ENCODE data around the gene ZBTB38.
A peak's percentile ranks its signal among the peaks of the same experiment; 100 is the strongest.

Gene ZBTB38

GRCh38 chr3:141370065-141370533 lies 1.8 kb downstream of the ZBTB38 start:
- no peaks in the 10 kb centered on the region for H3K27me3 ChIP-seq (ENCODE audit: insufficient read depth, low read length)
- no peak overlapping the region for H2AK5ac ChIP-seq (ENCODE audit: low read length)
- peak; percentile 42 to 76 for DNase-seq
- no peak overlapping the region for H2BK5ac ChIP-seq (ENCODE audit: low read depth, low read length, poor library complexity)
- no peak overlapping the region for H3K14ac ChIP-seq (ENCODE audit: low read length)
- no peak overlapping the region for H3K18ac ChIP-seq (ENCODE audit: low read length)
- no CpG with 5 or more reads among the region's 2 CpGs for WGBS (ENCODE audit: extremely low coverage, insufficient coverage, insufficient read length)
- no peak overlapping the region for H3K27ac ChIP-seq (ENCODE audit: low read depth, low read length)
- H3K23ac ChIP-seq (ENCODE audit: low read length), result no peak overlapping the region
- H3K9ac ChIP-seq (ENCODE audit: low read length), result no peak overlapping the region
- H3K36me3 ChIP-seq (ENCODE audit: control insufficient read depth in 1 of 2, insufficient read depth in 2 of 2, low read length in 2 of 2), result peaks cover 0 to 2% of the 10 kb centered on the region in 2 experiments
- H2BK120ac ChIP-seq (ENCODE audit: insufficient read depth, low read length, poor library complexity), result no peak overlapping the region
- H2AFZ ChIP-seq (ENCODE audit: insufficient read depth, low read length, poor library complexity), result no peak overlapping the region
- H4K8ac ChIP-seq (ENCODE audit: low read depth, low read length), result no peak overlapping the region
- H3K4me2 ChIP-seq (ENCODE audit: low read length), result no peak overlapping the region
- no peak overlapping the region for H3K4me3 ChIP-seq (ENCODE audit: low read depth, low read length)
- peaks cover 7% of the 10 kb centered on the region for H3K79me2 ChIP-seq (ENCODE audit: control insufficient read depth, insufficient read depth, low read length, poor library complexity)
- H3K79me1 ChIP-seq (ENCODE audit: low read length), result peaks cover 23% of the 10 kb centered on the region
- H3K4ac ChIP-seq (ENCODE audit: low read depth, low read length), result no peak overlapping the region
- peaks cover 21 to 24% of the 10 kb centered on the region in 2 experiments for H3K4me1 ChIP-seq (ENCODE audit: control insufficient read depth in 1 of 2, insufficient read depth in 2 of 2, low read length in 2 of 2)
- H3K9me3 ChIP-seq (ENCODE audit: insufficient read depth, low read depth, low read length), result no peaks in the 10 kb centered on the region
- H4K12ac ChIP-seq (ENCODE audit: low read depth, low read length), result no peak overlapping the region
- H4K91ac ChIP-seq (ENCODE audit: low read depth, low read length), result no peak overlapping the region
- no peak overlapping the region for H2BK12ac ChIP-seq (ENCODE audit: low read length)

GRCh38 chr3:141371882-141372281 lies 3.6 kb downstream of the ZBTB38 start:
- H3K79me2 ChIP-seq (ENCODE audit: control insufficient read depth, insufficient read depth, low read length, poor library complexity), result peaks cover 7% of the 10 kb centered on the region
- H4K8ac ChIP-seq (ENCODE audit: low read depth, low read length), result no peak overlapping the region
- H3K4me3 ChIP-seq (ENCODE audit: low read depth, low read length), result no peak overlapping the region
- H2AK5ac ChIP-seq (ENCODE audit: low read length), result no peak overlapping the region
- no peak overlapping the region for H2BK12ac ChIP-seq (ENCODE audit: low read length)
- peaks cover 9 to 13% of the 10 kb centered on the region in 2 experiments for H3K36me3 ChIP-seq (ENCODE audit: control insufficient read depth in 1 of 2, insufficient read depth in 2 of 2, low read length in 2 of 2)
- H3K23ac ChIP-seq (ENCODE audit: low read length), result no peak overlapping the region
- peaks cover 14 to 17% of the 10 kb centered on the region in 2 experiments for H3K4me1 ChIP-seq (ENCODE audit: control insufficient read depth in 1 of 2, insufficient read depth in 2 of 2, low read length in 2 of 2)
- DNase-seq, result no peak
- H3K4me2 ChIP-seq (ENCODE audit: low read length), result no peak overlapping the region
- no peak overlapping the region for H3K9ac ChIP-seq (ENCODE audit: low read length)
- H3K9me3 ChIP-seq (ENCODE audit: insufficient read depth, low read depth, low read length), result peaks cover 3% of the 10 kb centered on the region
- H3K27ac ChIP-seq (ENCODE audit: low read depth, low read length), result no peak overlapping the region
- H4K12ac ChIP-seq (ENCODE audit: low read depth, low read length), result no peak overlapping the region
- H4K91ac ChIP-seq (ENCODE audit: low read depth, low read length), result no peak overlapping the region
- no peaks in the 10 kb centered on the region for H3K27me3 ChIP-seq (ENCODE audit: insufficient read depth, low read length)
- H3K14ac ChIP-seq (ENCODE audit: low read length), result no peak overlapping the region
- peaks cover 18% of the 10 kb centered on the region for H3K79me1 ChIP-seq (ENCODE audit: low read length)
- no peak overlapping the region for H2BK120ac ChIP-seq (ENCODE audit: insufficient read depth, low read length, poor library complexity)
- H2BK5ac ChIP-seq (ENCODE audit: low read depth, low read length, poor library complexity), result no peak overlapping the region
- H3K4ac ChIP-seq (ENCODE audit: low read depth, low read length), result no peak overlapping the region
- no peak overlapping the region for H2AFZ ChIP-seq (ENCODE audit: insufficient read depth, low read length, poor library complexity)
- H3K18ac ChIP-seq (ENCODE audit: low read length), result no peak overlapping the region

GRCh38 chr3:141372656-141373055 lies 4.4 kb downstream of the ZBTB38 start:
- H3K27me3 ChIP-seq (ENCODE audit: insufficient read depth, low read length), result no peaks in the 10 kb centered on the region
- peaks cover 9 to 11% of the 10 kb centered on the region in 2 experiments for H3K4me1 ChIP-seq (ENCODE audit: control insufficient read depth in 1 of 2, insufficient read depth in 2 of 2, low read length in 2 of 2)
- no peak for DNase-seq
- H3K4ac ChIP-seq (ENCODE audit: low read depth, low read length), result no peak overlapping the region
- H3K36me3 ChIP-seq (ENCODE audit: control insufficient read depth in 1 of 2, insufficient read depth in 2 of 2, low read length in 2 of 2), result peaks cover 11 to 17% of the 10 kb centered on the region in 2 experiments
- peaks cover 7% of the 10 kb centered on the region for H3K79me2 ChIP-seq (ENCODE audit: control insufficient read depth, insufficient read depth, low read length, poor library complexity)
- H3K27ac ChIP-seq (ENCODE audit: low read depth, low read length), result no peak overlapping the region
- H3K14ac ChIP-seq (ENCODE audit: low read length), result no peak overlapping the region
- no peak overlapping the region for H2BK12ac ChIP-seq (ENCODE audit: low read length)
- no peak overlapping the region for H4K12ac ChIP-seq (ENCODE audit: low read depth, low read length)
- no peak overlapping the region for H3K18ac ChIP-seq (ENCODE audit: low read length)
- H3K9me3 ChIP-seq (ENCODE audit: insufficient read depth, low read depth, low read length), result peaks cover 3% of the 10 kb centered on the region
- H4K8ac ChIP-seq (ENCODE audit: low read depth, low read length), result no peak overlapping the region
- H3K23ac ChIP-seq (ENCODE audit: low read length), result no peak overlapping the region
- no peak overlapping the region for H2BK120ac ChIP-seq (ENCODE audit: insufficient read depth, low read length, poor library complexity)
- no peak overlapping the region for H2AFZ ChIP-seq (ENCODE audit: insufficient read depth, low read length, poor library complexity)
- no peak overlapping the region for H2BK5ac ChIP-seq (ENCODE audit: low read depth, low read length, poor library complexity)
- peaks cover 13% of the 10 kb centered on the region for H3K79me1 ChIP-seq (ENCODE audit: low read length)
- H4K91ac ChIP-seq (ENCODE audit: low read depth, low read length), result no peak overlapping the region
- H3K4me3 ChIP-seq (ENCODE audit: low read depth, low read length), result no peak overlapping the region
- no peak overlapping the region for H3K9ac ChIP-seq (ENCODE audit: low read length)
- no peak overlapping the region for H3K4me2 ChIP-seq (ENCODE audit: low read length)
- H2AK5ac ChIP-seq (ENCODE audit: low read length), result no peak overlapping the region

GRCh38 chr3:141373232-141373631 lies 4.9 kb downstream of the ZBTB38 start:
- Histone ChIP-seq H3K9me3 (ENCODE audit: insufficient read depth, low read depth, low read length) (peaks cover 3% of the 10 kb centered on the region), H3K23ac (ENCODE audit: low read length) (no peak overlapping the region), H3K79me1 (ENCODE audit: low read length) (peaks cover 9% of the 10 kb centered on the region), H3K14ac (ENCODE audit: low read length) (no peak overlapping the region), H3K27me3 (ENCODE audit: insufficient read depth, low read length) (no peaks in the 10 kb centered on the region), H3K4me2 (ENCODE audit: low read length) (no peak overlapping the region), H2BK5ac (ENCODE audit: low read depth, low read length, poor library complexity) (no peak overlapping the region), H3K27ac (ENCODE audit: low read depth, low read length) (no peak overlapping the region), H3K4me1 (ENCODE audit: control insufficient read depth in 1 of 2, insufficient read depth in 2 of 2, low read length in 2 of 2) (peaks cover 5 to 8% of the 10 kb centered on the region in 2 experiments), H3K36me3 (ENCODE audit: control insufficient read depth in 1 of 2, insufficient read depth in 2 of 2, low read length in 2 of 2) (peaks cover 11 to 17% of the 10 kb centered on the region in 2 experiments), H3K4me3 (ENCODE audit: low read depth, low read length) (no peak overlapping the region), H4K12ac (ENCODE audit: low read depth, low read length) (no peak overlapping the region), H3K9ac (ENCODE audit: low read length) (no peak overlapping the region), H4K8ac (ENCODE audit: low read depth, low read length) (no peak overlapping the region), H3K4ac (ENCODE audit: low read depth, low read length) (no peak overlapping the region), H3K79me2 (ENCODE audit: control insufficient read depth, insufficient read depth, low read length, poor library complexity) (peaks cover 4% of the 10 kb centered on the region), H2AK5ac (ENCODE audit: low read length) (no peak overlapping the region), H4K91ac (ENCODE audit: low read depth, low read length) (no peak overlapping the region), H2AFZ (ENCODE audit: insufficient read depth, low read length, poor library complexity) (no peak overlapping the region), H2BK12ac (ENCODE audit: low read length) (no peak overlapping the region), H3K18ac (ENCODE audit: low read length) (no peak overlapping the region), H2BK120ac (ENCODE audit: insufficient read depth, low read length, poor library complexity) (no peak overlapping the region)
- DNase-seq, result no peak
